Stimulated activated CD8-positive, alpha-beta memory T cell treated with anti-CD3 and anti-CD28 coated beads, Interleukin-7, amount 100 ng/mL, for 24 hours (primary cell): ENCODE measurements around the gene SLC30A3.

ENCODE experiments used
- DNase-seq: peaks from one replicate; pipeline ENCODE4 v3.0.0-alpha.2; 2020; ENCODE audit warnings: low read depth

SLC30A3 gene

GRCh38 chr2:27258051-27258450, 4.8 kb downstream of the SLC30A3 start:
- DNase-seq, result no peak

GRCh38 chr2:27256855-27257454, 5.9 kb downstream of the SLC30A3 start:
- no peak for DNase-seq

GRCh38 chr2:27255660-27256059, 7.2 kb downstream of the SLC30A3 start:
- no peak for DNase-seq

- DNase-seq, result no peak
Observed at GRCh38 chr2:27255187-27255586, 7.7 kb downstream of the SLC30A3 start.

- no peak for DNase-seq
Observed at GRCh38 chr2:27251766-27252165, 11.1 kb downstream of the SLC30A3 start.

- DNase-seq, result no peak
Observed at GRCh38 chr2:27250652-27251379, 12.0 kb downstream of the SLC30A3 start.

- peak; percentile 26 for DNase-seq
Observed at GRCh38 chr2:27249891-27250651, 12.8 kb downstream of the SLC30A3 start.

- no peak for DNase-seq
Observed at GRCh38 chr2:27249159-27249890, 13.5 kb downstream of the SLC30A3 start.

- DNase-seq, result no peak
Observed at GRCh38 chr2:27247893-27248292, 15.0 kb downstream of the SLC30A3 start.

GRCh38 chr2:27245626-27246025, 17.2 kb downstream of the SLC30A3 start:
- DNase-seq, result no peak

GRCh38 chr2:27245116-27245515, 17.7 kb downstream of the SLC30A3 start:
- no peak for DNase-seq

GRCh38 chr2:27243391-27244130, 19.3 kb downstream of the SLC30A3 start:
- no peak for DNase-seq

- DNase-seq, result no peak
Observed at GRCh38 chr2:27242614-27242951, 20.3 kb downstream of the SLC30A3 start.

GRCh38 chr2:27241761-27242613, 20.9 kb downstream of the SLC30A3 start:
- no peak for DNase-seq

- no peak for DNase-seq
Observed at GRCh38 chr2:27240406-27240805, 22.4 kb downstream of the SLC30A3 start.

- DNase-seq, result no peak
Observed at GRCh38 chr2:27238976-27239375, 23.9 kb downstream of the SLC30A3 start.

- DNase-seq, result no peak
Observed at GRCh38 chr2:27237341-27237945, 25.4 kb downstream of the SLC30A3 start.

GRCh38 chr2:27236626-27237025, 26.2 kb downstream of the SLC30A3 start:
- no peak for DNase-seq

- no peak for DNase-seq
Observed at GRCh38 chr2:27236136-27236535, 26.7 kb downstream of the SLC30A3 start.

GRCh38 chr2:27233341-27233740, 29.5 kb downstream of the SLC30A3 start:
- no peak for DNase-seq
